Fibroblast of the aortic adventitia (primary cell): ENCODE measurements around the gene COPS3. TPM values are rescaled to one million over a fixed set of nuclear protein-coding genes. Genes with fewer than 3 reads are reported as not detected.

Experiments used
- DNase-seq: peaks from one replicate; pipeline ENCODE4 v3.0.0-alpha.2; 2010; ENCODE audit warnings: low read depth
- H3K4me3 ChIP-seq: 2 replicates; pipeline ENCODE4 v1.5.1; 2011; ENCODE audit warnings: low read depth, mild to moderate bottlenecking, control low read depth, low read length, moderate library complexity
- total RNA-seq: library from RNA; depleted of rRNA; stranded (reverse); fragments of >200 nt; gene quantifications from 2 replicates; pipeline ENCODE4 v1.2.3, GENCODE V29; 2012; ENCODE audit warnings: low replicate concordance
- TF ChIP-seq, protein P1 (sequence below): IDR thresholded peaks from 2 replicates; pipeline ENCODE4 v1.5.1; 2011; ENCODE audit warnings: mild to moderate bottlenecking, low read length, control low read depth, inconsistent platforms; ENCODE audit not compliant: insufficient read depth

COPS3 gene
- total RNA-seq, 1 donor, result 124 TPM

DNA sequence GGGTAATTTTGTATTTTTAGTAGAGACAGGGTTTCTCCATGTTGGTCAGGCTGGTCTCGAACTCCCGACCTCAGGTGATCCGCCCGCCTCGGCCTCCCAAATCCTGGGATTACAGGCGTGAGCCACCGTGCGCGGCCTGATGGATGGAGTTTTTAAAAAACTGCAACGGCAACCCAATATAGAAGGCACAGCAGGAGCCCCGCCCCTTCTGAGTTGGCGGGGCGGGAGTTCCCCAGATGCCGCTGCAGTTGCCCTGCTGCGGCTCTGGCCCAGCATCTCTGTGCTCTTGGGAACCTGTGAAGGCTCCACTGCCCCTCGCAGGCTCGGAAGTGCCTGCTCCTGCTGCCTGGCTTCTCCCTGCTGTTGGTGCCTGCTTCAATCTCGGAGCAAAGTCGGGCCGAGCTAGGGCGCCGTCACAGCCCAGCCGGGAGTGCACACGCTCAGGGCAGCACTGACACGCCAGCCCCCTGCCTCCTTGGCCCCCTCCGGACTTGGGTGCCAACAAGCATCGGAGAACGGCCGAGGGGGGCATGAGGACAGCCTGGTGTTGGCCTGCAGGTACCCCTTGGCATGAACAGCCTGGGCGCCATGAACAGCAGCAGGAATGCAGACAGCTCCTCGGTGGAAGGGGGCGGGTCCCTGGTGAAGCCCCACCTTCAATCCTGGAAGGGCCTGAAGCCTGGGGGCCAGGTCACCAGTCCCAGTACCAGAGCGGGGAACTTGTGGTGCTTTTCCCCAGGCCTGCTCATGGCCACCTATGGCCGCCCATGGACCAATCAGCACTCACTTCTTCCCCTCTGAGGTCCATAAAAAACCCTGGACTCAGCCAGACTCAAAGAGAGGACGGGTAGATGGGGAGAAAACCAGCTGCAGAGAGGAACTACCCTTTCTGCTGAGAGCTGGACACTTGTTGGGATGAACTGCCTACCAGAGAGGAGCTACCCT lies 19.9 kb upstream of the COPS3 start:
- no peak overlapping the region for H3K4me3 ChIP-seq
- TF ChIP-seq, protein P1, sequence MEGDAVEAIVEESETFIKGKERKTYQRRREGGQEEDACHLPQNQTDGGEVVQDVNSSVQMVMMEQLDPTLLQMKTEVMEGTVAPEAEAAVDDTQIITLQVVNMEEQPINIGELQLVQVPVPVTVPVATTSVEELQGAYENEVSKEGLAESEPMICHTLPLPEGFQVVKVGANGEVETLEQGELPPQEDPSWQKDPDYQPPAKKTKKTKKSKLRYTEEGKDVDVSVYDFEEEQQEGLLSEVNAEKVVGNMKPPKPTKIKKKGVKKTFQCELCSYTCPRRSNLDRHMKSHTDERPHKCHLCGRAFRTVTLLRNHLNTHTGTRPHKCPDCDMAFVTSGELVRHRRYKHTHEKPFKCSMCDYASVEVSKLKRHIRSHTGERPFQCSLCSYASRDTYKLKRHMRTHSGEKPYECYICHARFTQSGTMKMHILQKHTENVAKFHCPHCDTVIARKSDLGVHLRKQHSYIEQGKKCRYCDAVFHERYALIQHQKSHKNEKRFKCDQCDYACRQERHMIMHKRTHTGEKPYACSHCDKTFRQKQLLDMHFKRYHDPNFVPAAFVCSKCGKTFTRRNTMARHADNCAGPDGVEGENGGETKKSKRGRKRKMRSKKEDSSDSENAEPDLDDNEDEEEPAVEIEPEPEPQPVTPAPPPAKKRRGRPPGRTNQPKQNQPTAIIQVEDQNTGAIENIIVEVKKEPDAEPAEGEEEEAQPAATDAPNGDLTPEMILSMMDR, result no peak
- DNase-seq, result peak; percentile 37

DNA sequence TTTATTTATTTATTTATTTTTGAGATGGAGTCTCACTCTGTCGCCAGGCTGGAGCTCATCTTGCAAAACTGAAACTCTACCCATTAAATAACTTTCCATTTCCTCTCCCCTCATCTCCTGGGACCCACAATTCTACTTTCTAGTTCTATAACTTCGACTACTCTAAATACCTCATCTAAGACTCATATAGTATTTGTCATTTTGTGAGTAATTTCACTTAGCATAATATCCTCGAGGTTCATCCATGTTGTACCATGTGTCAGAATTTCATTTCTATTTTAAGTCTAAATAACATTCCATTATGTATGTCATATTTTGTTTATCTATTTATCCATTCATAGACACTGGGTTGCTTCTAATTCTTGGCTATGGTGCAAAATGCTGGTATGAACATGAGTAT lies 17.1 kb upstream of the COPS3 start:
- no peak overlapping the region for H3K4me3 ChIP-seq
- TF ChIP-seq, protein P1, result no peak
- no peak for DNase-seq

DNA sequence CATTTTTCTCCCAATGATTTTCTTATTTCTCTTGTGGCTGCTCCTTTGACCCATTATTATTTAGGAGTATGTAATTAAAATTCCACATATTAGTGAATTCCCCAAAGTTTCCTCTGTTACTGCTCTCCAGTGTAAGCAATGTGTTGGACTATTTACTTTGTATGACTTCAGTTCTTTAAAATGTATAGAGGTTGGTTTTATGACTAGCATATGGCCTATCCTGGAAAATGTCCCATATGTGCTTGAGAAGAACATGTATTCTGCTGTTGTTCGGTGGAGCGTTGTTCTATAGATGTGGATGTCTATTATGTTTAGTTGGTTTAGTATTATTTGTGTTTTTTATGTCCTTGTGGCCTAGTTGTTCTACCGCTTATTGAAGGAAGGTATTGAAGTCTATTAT lies 16.2 kb upstream of the COPS3 start:
- no peak overlapping the region for H3K4me3 ChIP-seq
- TF ChIP-seq, protein P1, result no peak
- no peak for DNase-seq

DNA sequence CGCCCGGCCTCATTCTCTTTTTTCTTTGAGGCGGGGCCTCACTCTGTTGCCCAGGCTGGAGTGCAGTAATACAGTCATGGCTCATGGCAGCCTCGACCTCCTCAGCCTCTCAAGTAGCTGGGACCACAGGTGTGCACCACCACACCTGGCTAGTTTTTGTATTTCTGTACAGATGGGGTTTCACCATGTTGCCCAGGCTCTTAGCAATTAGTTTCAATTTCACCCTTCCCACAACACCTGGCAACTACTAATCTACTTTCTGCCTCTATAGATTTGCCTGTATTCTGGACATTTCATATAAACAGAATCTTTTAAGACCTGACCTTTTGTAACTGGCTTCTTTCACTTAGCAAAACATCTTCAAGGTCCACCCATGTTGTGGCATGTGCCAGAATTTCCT lies 14.1 kb upstream of the COPS3 start:
- DNase-seq, result no peak
- TF ChIP-seq, protein P1, result no peak
- no peak overlapping the region for H3K4me3 ChIP-seq

DNA sequence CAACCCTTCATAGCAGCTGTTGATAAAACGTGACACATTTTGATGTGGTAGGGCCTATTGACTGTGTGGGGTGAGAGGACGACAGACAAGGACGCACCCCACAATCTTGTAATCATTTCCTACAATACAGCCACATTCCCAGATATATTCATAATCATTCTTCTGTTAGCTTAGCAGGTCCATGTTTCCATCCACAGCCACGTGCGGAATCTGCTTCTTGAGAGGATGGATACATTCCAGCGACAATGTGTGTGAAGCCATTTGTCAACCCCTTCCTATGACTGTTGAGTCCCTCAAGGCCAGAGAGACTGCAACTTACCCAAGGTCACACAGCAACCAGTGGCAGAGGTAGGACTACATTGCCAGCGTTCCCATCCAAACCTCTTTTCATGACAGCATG lies 8.7 kb upstream of the COPS3 start:
- TF ChIP-seq, protein P1, result no peak
- H3K4me3 ChIP-seq, result no peak overlapping the region
- DNase-seq, result no peak

DNA sequence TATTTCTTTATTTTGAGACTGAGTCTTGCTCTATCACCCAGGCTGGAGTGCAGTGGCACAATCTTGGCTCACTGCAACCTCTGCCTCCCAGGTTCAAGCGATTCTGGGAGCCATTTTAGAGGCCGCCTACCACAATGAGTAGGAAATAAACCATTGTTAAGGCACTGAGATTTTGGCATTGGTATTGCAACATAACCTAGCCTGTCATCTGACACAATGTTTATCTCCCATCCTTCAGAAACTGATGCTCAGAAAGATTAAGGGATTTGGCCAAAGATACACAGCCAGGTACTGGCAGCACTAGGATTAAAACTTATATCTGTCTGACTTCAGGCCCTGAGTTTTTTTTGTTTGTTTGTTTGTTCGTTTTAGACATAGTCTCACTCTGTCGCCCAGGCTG lies 8.0 kb upstream of the COPS3 start:
- H3K4me3 ChIP-seq, result no peak overlapping the region
- no peak for DNase-seq
- TF ChIP-seq, protein P1, result no peak
